Measurements from ENCODE around the gene AMER2. TPM values are rescaled to one million over a fixed set of nuclear protein-coding genes. Genes with fewer than 3 reads are reported as not detected.

The AMER2 gene
- total RNA-seq, result not detected

DNA sequence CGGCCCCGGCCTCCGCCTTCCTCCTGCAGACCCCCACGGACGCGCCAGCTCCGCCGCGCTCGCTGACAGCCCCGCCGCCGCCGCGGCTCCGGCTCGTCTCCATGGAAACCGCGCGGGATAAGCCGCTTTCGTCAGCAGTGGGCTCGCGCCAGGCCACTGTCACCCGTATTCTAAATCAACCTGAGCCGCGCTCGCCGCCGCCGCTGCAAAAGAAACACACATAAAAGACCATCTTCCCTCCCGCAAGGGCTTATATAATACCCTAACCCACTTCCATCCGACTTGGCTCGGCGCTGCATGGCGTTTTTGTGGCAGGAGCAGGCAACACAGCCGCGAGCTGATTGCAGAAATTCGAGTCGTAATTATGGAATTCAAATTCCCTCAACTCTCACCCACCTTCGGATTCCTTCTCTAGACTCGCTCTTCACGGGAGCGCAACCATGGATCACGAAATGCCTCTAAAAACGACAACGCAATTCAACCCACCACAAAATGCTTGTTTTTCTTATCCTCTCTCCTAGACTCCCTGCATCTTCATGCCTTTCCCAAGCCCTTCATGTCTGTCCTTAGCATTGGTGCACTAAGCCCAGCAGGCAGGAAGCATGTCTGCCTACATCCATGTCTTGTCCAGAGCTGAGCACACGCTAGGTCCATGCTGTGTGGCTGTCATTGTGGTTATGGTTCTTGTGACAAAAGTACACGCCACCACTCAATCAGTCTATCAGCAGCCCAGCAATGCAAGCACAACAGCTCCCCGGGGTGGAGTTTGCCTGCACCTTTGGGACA, at the start of gene AMER2:
TSS of gene AMER2 (minus strand) at position 772 of the 786 bp plus-strand sequence. CDS start at position 103, 669 bp downstream.
- peak within 1 kb of the TSS; percentile 50 for H3K4me3 Mint-ChIP-seq
- H3K36me3 Mint-ChIP-seq, result no peaks in the 10 kb centered on the region
- peaks cover 10% of the 10 kb centered on the region for H3K4me1 Mint-ChIP-seq
- POLR2A ChIA-PET, result no interaction called here
- peaks cover 71% of the 10 kb centered on the region for H3K27me3 Mint-ChIP-seq
- DNase-seq (peak; percentile 44), ATAC-seq (ENCODE audit: low read depth) (no peak)
- H3K9me3 Mint-ChIP-seq, result no peaks in the 10 kb centered on the region
- peak within 1 kb of the TSS; percentile 6 for H3K27ac Mint-ChIP-seq

DNA sequence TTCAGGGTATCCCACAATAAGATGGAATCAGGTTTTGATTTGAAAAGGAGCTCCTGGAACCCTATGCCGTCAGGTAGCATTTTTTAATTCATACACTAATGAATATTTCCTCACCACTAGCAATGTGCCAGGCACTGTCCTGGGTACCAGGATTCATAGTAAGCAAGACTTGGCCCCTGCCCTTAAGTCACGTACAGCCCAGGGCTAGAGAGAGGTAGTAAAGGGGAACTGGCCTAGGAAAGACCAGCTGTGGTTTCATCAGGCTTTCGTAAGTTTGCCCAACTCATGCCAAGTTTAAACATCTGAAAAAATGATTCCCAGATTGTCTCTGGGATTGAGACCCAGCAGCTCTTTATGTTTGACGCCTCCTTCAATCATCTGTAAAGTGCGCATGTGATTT, 45.9 kb upstream of the AMER2 start:
- H3K36me3 Mint-ChIP-seq, result no peaks in the 10 kb centered on the region
- no peak overlapping the region for H3K27ac Mint-ChIP-seq
- ATAC-seq (ENCODE audit: low read depth) (no peak), DNase-seq (no peak)
- peaks cover 2% of the 10 kb centered on the region for H3K4me1 Mint-ChIP-seq
- POLR2A ChIA-PET, result no interaction called here
- no peaks in the 10 kb centered on the region for H3K9me3 Mint-ChIP-seq
- no peak overlapping the region for H3K4me3 Mint-ChIP-seq
- peaks cover 10% of the 10 kb centered on the region for H3K27me3 Mint-ChIP-seq

- no peaks in the 10 kb centered on the region for H3K36me3 Mint-ChIP-seq
- ATAC-seq (ENCODE audit: low read depth), result no peak
- no peak overlapping the region for H3K27ac Mint-ChIP-seq
- DNase-seq, result no peak
- no peak overlapping the region for H3K4me3 Mint-ChIP-seq
- peaks cover 2% of the 10 kb centered on the region for H3K4me1 Mint-ChIP-seq
- H3K27me3 Mint-ChIP-seq, result peaks cover 10% of the 10 kb centered on the region
- POLR2A ChIA-PET, result no interaction called here
- H3K9me3 Mint-ChIP-seq, result no peaks in the 10 kb centered on the region
Observed at GRCh38 chr13:25217023-25217885, 45.2 kb upstream of the AMER2 start.

DNA sequence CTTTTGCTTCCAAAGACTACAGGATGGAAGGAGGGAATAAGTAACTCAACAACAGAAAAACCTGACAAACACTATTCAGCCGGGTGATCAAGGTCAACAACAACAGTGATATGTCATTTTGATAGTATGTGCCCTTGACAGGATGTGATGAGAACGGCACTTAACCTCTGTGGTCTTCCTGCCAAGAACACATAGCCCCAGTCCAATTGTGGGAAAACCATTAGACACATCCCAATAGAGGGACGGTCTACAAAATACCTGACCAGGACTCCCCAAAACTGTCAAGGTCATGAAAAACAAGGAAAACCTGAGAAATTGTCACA, 43.1 kb upstream of the AMER2 start:
- no peak overlapping the region for H3K4me3 Mint-ChIP-seq
- no peak overlapping the region for H3K27ac Mint-ChIP-seq
- H3K27me3 Mint-ChIP-seq, result peaks cover 10% of the 10 kb centered on the region
- no peaks in the 10 kb centered on the region for H3K36me3 Mint-ChIP-seq
- DNase-seq, result no peak
- peaks cover 2% of the 10 kb centered on the region for H3K4me1 Mint-ChIP-seq
- POLR2A ChIA-PET, result no interaction called here
- no peaks in the 10 kb centered on the region for H3K9me3 Mint-ChIP-seq
- no peak for ATAC-seq (ENCODE audit: low read depth)

DNA sequence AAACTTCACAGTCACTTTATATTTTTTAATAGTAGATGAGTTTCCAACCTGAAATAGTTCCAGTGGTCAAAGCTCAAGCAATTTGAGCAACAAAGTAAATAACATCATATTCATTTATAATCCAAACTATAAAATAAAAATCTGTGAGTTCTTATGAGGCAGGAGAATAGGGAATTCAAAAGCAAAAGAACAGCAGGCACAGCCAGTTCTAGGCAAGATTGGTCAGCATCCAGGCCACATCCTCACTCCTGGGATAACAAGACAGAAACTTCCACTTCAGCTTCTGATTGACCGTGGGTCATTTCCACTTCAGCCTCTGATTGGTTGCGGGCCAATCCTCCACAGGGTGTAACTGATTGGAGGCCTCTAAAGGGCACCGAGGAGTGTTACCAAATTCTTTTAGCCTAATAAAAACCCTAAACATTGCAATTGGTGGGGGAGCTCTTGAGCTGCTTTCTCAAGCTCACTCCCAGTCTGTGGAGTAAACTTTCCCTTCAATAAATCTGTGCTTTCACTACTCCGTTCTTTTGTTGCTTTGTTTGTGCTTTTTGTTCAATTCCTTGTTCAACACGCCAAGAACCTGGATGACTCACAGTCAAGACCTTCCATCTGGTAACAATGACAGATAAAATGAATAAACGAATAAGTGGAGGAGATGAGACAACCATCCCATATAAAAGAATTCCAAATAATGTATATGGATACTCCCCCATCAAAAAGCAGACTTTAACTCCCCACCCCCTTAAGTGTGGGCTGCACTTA, 42.6 kb upstream of the AMER2 start:
- DNase-seq, result no peak
- H3K27me3 Mint-ChIP-seq, result peaks cover 10% of the 10 kb centered on the region
- no peaks in the 10 kb centered on the region for H3K4me1 Mint-ChIP-seq
- no peak overlapping the region for H3K4me3 Mint-ChIP-seq
- POLR2A ChIA-PET, result no interaction called here
- no peak overlapping the region for H3K27ac Mint-ChIP-seq
- no peaks in the 10 kb centered on the region for H3K36me3 Mint-ChIP-seq
- H3K9me3 Mint-ChIP-seq, result no peaks in the 10 kb centered on the region
- ATAC-seq (ENCODE audit: low read depth), result no peak

DNA sequence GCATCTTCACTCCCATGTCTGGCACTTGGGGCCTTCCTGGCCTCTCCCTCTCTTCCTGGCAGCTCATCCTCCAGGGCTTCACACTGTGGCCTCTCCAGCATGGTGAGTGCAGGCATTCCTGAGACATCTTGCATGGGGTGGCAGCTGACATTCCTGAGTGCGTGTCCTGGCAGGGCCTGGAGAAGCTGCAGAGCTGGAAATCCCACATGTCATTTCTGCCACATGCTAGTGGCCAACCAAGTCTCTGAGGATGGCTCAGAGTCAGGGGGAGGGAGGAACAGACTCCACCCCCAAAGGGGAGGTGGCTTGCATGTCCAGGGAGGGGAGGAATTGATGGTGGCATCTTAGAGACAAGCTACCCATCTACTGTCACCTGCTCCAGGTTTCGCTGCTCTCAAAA, 41.6 kb upstream of the AMER2 start:
- Mint-ChIP-seq H3K36me3 (no peaks in the 10 kb centered on the region), H3K27ac (no peak overlapping the region), H3K4me3 (no peak overlapping the region), H3K9me3 (no peaks in the 10 kb centered on the region), H3K4me1 (no peaks in the 10 kb centered on the region), H3K27me3 (peaks cover 5% of the 10 kb centered on the region)
- no peak for ATAC-seq (ENCODE audit: low read depth)
- no peak for DNase-seq
- POLR2A ChIA-PET, result no interaction called here

- Mint-ChIP-seq H3K27ac (no peak overlapping the region), H3K9me3 (no peaks in the 10 kb centered on the region), H3K36me3 (no peaks in the 10 kb centered on the region), H3K27me3 (peaks cover 7% of the 10 kb centered on the region), H3K4me3 (no peak overlapping the region), H3K4me1 (no peaks in the 10 kb centered on the region)
- no peak for ATAC-seq (ENCODE audit: low read depth)
- POLR2A ChIA-PET, result no interaction called here
- no peak for DNase-seq
Observed at GRCh38 chr13:25210842-25211569, 38.9 kb upstream of the AMER2 start.

DNA sequence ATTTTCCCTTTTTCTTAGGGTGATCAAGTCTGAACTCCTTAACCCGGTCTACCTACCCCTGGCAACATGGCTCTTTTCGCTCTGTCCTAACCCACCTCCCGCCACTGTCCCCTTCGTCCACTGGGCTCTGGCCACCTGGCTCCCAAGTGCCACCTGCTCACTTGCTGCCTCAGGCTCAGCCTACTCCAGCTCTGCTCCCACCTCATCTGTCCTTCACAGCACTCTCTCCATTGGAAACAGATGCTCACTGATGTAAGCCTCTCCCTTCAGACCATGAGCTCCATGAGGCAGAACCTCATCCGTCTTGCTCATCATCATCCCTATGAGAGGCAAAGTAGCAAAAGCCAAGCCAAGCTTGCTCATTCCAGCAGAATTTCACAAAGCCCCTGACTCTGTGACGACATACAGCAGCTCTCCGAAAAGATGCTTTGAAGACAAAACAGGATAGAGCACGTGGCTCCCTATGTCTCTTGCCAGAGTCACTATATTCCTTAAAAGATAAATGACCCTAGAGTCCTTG, 35.3 kb upstream of the AMER2 start:
- DNase-seq, result no peak
- Mint-ChIP-seq H3K36me3 (no peaks in the 10 kb centered on the region), H3K4me3 (no peak overlapping the region), H3K4me1 (no peaks in the 10 kb centered on the region), H3K27me3 (peaks cover 9% of the 10 kb centered on the region), H3K9me3 (no peaks in the 10 kb centered on the region), H3K27ac (no peak overlapping the region)
- POLR2A ChIA-PET, result no interaction called here
- no peak for ATAC-seq (ENCODE audit: low read depth)

DNA sequence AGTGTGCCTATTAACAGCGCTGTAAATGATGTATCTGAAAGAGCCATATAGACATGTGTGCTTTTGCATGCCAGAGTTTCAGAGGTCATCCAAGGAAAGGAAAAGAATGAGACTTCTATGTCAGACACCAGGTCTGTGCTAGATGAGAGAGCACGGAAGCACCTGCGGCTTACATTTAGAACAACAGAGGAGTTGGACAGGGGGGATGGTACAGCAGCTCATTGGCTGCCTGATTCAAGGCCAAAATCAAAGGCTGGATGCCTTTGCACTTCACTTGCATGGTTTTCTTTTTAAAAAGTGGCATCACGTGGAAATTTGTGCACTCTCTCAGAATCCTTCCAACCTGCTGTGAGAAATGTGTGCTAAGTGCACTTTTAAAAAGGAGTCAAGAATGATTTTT, 32.8 kb upstream of the AMER2 start:
- Mint-ChIP-seq H3K4me3 (no peak overlapping the region), H3K27me3 (peaks cover 9% of the 10 kb centered on the region), H3K4me1 (no peaks in the 10 kb centered on the region), H3K27ac (no peak overlapping the region), H3K9me3 (no peaks in the 10 kb centered on the region), H3K36me3 (no peaks in the 10 kb centered on the region)
- ATAC-seq (ENCODE audit: low read depth) (no peak), DNase-seq (no peak)
- POLR2A ChIA-PET, result no interaction called here

GRCh38 chr13:25203127-25203740, 31.1 kb upstream of the AMER2 start:
- no peak for DNase-seq
- no peaks in the 10 kb centered on the region for H3K9me3 Mint-ChIP-seq
- ATAC-seq (ENCODE audit: low read depth), result no peak
- H3K27me3 Mint-ChIP-seq, result peaks cover 6% of the 10 kb centered on the region
- no peak overlapping the region for H3K27ac Mint-ChIP-seq
- H3K4me1 Mint-ChIP-seq, result no peaks in the 10 kb centered on the region
- no peak overlapping the region for H3K4me3 Mint-ChIP-seq
- POLR2A ChIA-PET, result no interaction called here
- H3K36me3 Mint-ChIP-seq, result no peaks in the 10 kb centered on the region

GRCh38 chr13:25200783-25201182, 28.7 kb upstream of the AMER2 start:
- Mint-ChIP-seq H3K27ac (no peak overlapping the region), H3K4me1 (no peaks in the 10 kb centered on the region), H3K27me3 (peaks cover 2% of the 10 kb centered on the region), H3K4me3 (no peak overlapping the region), H3K36me3 (no peaks in the 10 kb centered on the region), H3K9me3 (no peaks in the 10 kb centered on the region)
- POLR2A ChIA-PET, result no interaction called here
- DNase-seq (no peak), ATAC-seq (ENCODE audit: low read depth) (no peak)

GRCh38 chr13:25198647-25199046, 26.6 kb upstream of the AMER2 start:
- ATAC-seq (ENCODE audit: low read depth), result no peak
- no peak overlapping the region for H3K27ac Mint-ChIP-seq
- no peaks in the 10 kb centered on the region for H3K36me3 Mint-ChIP-seq
- peaks cover 5% of the 10 kb centered on the region for H3K27me3 Mint-ChIP-seq
- H3K4me3 Mint-ChIP-seq, result no peak overlapping the region
- POLR2A ChIA-PET, result no interaction called here
- H3K9me3 Mint-ChIP-seq, result no peaks in the 10 kb centered on the region
- DNase-seq, result no peak
- H3K4me1 Mint-ChIP-seq, result no peaks in the 10 kb centered on the region

DNA sequence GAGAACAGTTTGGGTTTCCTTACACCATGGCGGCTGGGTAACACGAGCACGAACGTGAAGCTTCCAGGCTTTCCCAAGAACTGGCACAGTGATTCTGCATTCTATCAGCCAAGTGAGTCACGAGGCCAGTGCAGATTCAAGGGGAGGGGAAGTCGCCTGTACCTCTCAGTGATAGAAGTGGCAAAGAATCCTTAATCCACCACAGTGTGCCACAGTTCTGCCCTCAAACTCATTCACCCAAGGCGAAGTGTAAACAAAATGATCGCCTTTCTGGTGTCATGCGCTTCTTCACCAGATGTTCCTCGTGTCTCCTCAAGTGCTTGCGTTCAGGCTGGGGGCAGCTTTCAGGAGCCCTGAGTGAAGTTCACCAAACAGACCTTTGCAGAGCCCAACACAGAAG, 24.9 kb upstream of the AMER2 start:
- no peaks in the 10 kb centered on the region for H3K9me3 Mint-ChIP-seq
- no peak for DNase-seq

More for the DNA sequence above, 24.9 kb upstream of the AMER2 start:
- Mint-ChIP-seq H3K36me3 (no peaks in the 10 kb centered on the region), H3K4me1 (no peaks in the 10 kb centered on the region), H3K4me3 (no peak overlapping the region), H3K27me3 (peaks cover 12% of the 10 kb centered on the region), H3K27ac (no peak overlapping the region)
- POLR2A ChIA-PET, result no interaction called here
- ATAC-seq (ENCODE audit: low read depth), result no peak
